ENCODE data around the gene ST6GALNAC4.

Gene ST6GALNAC4

GRCh38 chr9:127915801-127916719 is 781 bp downstream of the ST6GALNAC4 start:
- DNase-seq (ENCODE audit: low read depth in 3 of 3, low spot score in 1 of 3) = no peak

GRCh38 chr9:127915325-127915752 is 1.5 kb downstream of the ST6GALNAC4 start:
- DNase-seq (ENCODE audit: low read depth in 3 of 3, low spot score in 1 of 3) = no peak

- no peak for DNase-seq (ENCODE audit: low read depth in 3 of 3, low spot score in 1 of 3)
Measured at GRCh38 chr9:127913682-127914081, 3.2 kb downstream of the ST6GALNAC4 start.

GRCh38 chr9:127912882-127913281 is 4.0 kb downstream of the ST6GALNAC4 start:
- DNase-seq (ENCODE audit: low read depth in 3 of 3, low spot score in 1 of 3) = no peak

GRCh38 chr9:127912296-127912695 is 4.5 kb downstream of the ST6GALNAC4 start:
- no peak for DNase-seq (ENCODE audit: low read depth in 3 of 3, low spot score in 1 of 3)

- DNase-seq (ENCODE audit: low read depth in 3 of 3, low spot score in 1 of 3) = no peak
Measured at GRCh38 chr9:127910613-127911205, 6.1 kb downstream of the ST6GALNAC4 start.

GRCh38 chr9:127909839-127910273 is 7.0 kb downstream of the ST6GALNAC4 start:
- DNase-seq (ENCODE audit: low read depth in 3 of 3, low spot score in 1 of 3) = no peak

- DNase-seq (ENCODE audit: low read depth in 3 of 3, low spot score in 1 of 3) = no peak
Measured at GRCh38 chr9:127908660-127908926, 8.2 kb downstream of the ST6GALNAC4 start.

- DNase-seq (ENCODE audit: low read depth in 3 of 3, low spot score in 1 of 3) = no peak
Measured at GRCh38 chr9:127907867-127908659, 8.8 kb downstream of the ST6GALNAC4 start.

GRCh38 chr9:127905788-127906191 is 11.1 kb downstream of the ST6GALNAC4 start:
- peak in 2 of 3 donors; percentile 57 to 60 for DNase-seq (ENCODE audit: low read depth in 3 of 3, low spot score in 1 of 3)

GRCh38 chr9:127905004-127905728 is 11.7 kb downstream of the ST6GALNAC4 start:
- DNase-seq (ENCODE audit: low read depth in 3 of 3, low spot score in 1 of 3) = peak in 2 of 3 donors; percentile 38 to 51

- no peak for DNase-seq (ENCODE audit: low read depth in 3 of 3, low spot score in 1 of 3)
Measured at GRCh38 chr9:127904561-127905003, 12.3 kb downstream of the ST6GALNAC4 start.

- peak in 2 of 3 donors; percentile 49 to 59 for DNase-seq (ENCODE audit: low read depth in 3 of 3, low spot score in 1 of 3)
Measured at GRCh38 chr9:127903557-127904475, 13.0 kb downstream of the ST6GALNAC4 start.

- peak in 1 of 3 donors; percentile 70 for DNase-seq (ENCODE audit: low read depth in 3 of 3, low spot score in 1 of 3)
Measured at GRCh38 chr9:127899128-127899943, 17.5 kb downstream of the ST6GALNAC4 start, which contains the start of gene ST6GALNAC6. Gene ST6GALNAC6 (minus strand): TSS chr9:127899603. CDS start chr9:127897981, 1,622 bp downstream.

- DNase-seq (ENCODE audit: low read depth in 3 of 3, low spot score in 1 of 3) = no peak
Measured at GRCh38 chr9:127898433-127899127, 18.3 kb downstream of the ST6GALNAC4 start.

GRCh38 chr9:127897193-127897692 is 19.6 kb downstream of the ST6GALNAC4 start:
- peak in 1 of 3 donors; percentile 29 for DNase-seq (ENCODE audit: low read depth in 3 of 3, low spot score in 1 of 3)

- DNase-seq (ENCODE audit: low read depth in 3 of 3, low spot score in 1 of 3) = no peak
Measured at GRCh38 chr9:127896395-127897192, 20.2 kb downstream of the ST6GALNAC4 start.
